22Rv1 (cell line): Measurements from ENCODE around the gene STX4.

ENCODE experiments used
- CTCF ChIP-seq: fragments of 450-650 bp; IDR thresholded peaks from 2 replicates; pipeline ENCODE4 v1.5.1; 2017; ENCODE audit warnings: mild to moderate bottlenecking
- ZFX ChIP-seq: fragments of 450-650 bp; IDR thresholded peaks from 2 replicates; pipeline ENCODE4 v1.6.1; 2017; ENCODE audit warnings: antibody characterized with exemption, borderline replicate concordance

GRCh38 chr16:31020536-31020935 is 12.8 kb upstream of the STX4 start:
- TF ChIP-seq CTCF (no peak), ZFX (no peak)
